Measurements from ENCODE around the gene APBA2.

DNA sequence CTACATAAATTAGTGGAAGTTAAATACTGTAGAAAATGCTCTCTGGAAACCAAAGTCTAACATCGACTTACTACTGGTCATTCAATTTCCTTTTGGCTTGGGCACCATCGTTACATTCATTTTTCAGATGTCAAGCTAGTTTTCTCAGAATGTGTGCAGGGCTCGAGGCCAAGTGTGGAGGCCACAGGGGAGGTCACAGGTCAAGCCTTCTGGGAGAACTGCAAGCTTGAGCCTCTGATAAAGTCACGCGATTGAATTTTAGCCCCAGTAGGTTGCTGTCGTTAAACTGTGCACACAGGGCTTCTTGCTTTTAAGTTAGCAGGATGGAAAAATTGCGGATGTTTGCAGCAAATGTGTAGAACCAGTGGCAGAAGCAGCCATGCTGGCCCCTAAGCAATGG lies 182.2 kb downstream of the APBA2 start:
- TF ChIP-seq CTCF (IDR thresholded peaks at IDR 0.05) = no peak
- TF ChIP-seq POLR2AphosphoS5 (IDR thresholded peaks at IDR 0.05) = no peak
